GM18870 (cell line): ENCODE data around the gene GRAMD1A.
"Not testable (repeated sequence)": the region's sequence is repeated elsewhere in the genome, so short reads cannot be mapped to it uniquely, and the experiment has no call there.

Experiments used
- ATAC-seq: cut with Tn5 transposase; IDR thresholded peaks from one replicate; pipeline ENCODE4 v1.9.1; 2021; ENCODE audit warnings: moderate library complexity; ENCODE audit not compliant: unreplicated experiment

GRAMD1A gene

DNA sequence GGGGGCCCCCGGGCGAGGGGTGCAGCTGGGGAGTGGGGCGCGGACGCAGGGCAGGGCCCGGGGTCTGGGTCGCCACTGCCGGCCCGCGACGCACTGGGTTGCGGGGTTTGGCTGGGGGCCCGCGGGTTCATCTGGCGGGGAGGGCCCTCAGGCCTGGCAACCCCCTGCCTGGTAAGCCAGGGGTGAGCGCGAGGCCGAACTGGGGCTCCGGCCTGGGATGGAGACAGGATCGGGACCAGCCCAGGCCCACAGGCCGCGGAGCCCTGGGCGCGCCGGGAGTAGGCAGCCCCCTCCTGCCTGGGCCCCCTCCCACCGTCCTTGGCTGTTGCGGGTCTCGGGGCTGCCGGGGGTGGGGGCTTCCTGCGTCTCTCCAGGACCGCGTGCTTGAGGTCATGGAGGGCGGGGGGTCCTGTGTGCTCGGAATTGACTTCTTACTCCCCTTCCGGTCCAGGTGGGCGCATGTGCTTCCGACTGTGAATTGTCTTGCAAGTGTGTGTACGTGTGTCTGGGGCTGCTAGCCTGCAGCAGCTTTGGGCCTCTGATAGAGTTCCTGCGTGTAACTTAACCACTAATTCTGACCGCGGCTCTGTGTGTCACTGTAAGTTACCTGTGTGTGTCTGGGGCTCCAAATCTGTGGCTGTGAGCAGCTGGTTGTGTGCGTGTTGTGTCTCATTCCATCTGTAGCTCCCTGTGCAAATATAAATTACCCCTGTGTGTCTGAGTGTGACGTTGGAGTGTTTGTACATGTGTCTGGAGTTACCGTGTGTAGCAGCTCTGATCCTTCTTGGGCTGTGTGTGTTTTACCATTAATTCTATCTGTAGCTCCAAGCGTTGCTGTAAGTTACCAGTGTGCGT lies 751 bp downstream of the GRAMD1A start:
- no peak for ATAC-seq

- no peak for ATAC-seq
These were observed 2.0 kb downstream of the GRAMD1A start for GRCh38 chr19:35002037-35002535.

- ATAC-seq: no peak
These were observed 4.6 kb downstream of the GRAMD1A start for GRCh38 chr19:35004517-35005255.

GRCh38 chr19:35005256-35005977 lies 5.3 kb downstream of the GRAMD1A start:
- ATAC-seq: no peak

DNA sequence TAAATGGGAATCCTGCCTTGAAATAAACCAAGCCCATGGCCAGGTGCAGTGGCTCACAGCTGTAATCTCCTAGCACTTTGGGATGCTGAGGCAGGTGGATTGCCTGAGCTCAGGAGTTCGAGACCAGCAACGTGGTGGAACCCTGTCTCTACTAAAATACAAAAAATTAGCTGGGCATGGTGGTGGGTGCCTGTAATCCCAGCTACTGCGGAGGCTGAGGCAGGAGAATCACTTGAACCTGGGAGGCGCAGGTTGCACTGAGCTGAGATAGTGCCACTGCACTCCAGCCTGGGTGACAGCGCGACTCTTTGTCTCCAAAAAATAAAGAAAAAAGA lies 5.9 kb downstream of the GRAMD1A start:
- not testable (repeated sequence) for ATAC-seq

DNA sequence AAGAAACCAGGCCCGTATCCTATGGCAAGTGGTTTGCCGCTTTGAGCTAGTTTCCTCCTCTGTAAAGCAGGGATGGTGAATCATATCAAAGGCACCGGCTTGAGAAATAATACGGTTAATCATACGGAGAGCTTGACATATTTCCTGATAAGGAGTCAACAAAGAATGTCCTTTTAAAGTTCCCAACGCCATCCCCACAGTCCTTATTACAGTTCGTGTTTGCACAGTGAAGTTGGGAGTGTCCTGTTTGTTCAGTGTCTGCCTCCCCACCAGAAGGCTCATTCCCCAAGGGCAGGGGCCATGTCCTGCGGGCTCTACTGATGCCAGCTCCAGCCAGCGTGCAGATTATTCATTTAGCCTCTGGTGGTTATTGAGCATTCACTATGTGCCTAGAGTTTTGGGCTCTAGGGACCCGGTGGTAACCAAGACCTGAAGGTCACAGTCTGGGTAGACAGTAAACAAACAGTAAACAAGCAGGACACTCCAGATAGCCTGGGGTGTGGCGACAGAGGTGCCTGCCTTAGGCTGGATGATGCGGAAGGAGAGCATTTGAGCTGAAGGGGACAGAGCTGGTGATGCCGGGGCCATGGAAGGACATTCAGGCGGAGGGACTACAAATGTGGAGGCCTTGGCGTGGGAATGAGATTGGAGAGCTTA lies 6.3 kb downstream of the GRAMD1A start:
- ATAC-seq: no peak

GRCh38 chr19:35006999-35007365 lies 6.9 kb downstream of the GRAMD1A start:
- no peak for ATAC-seq

GRCh38 chr19:35007427-35007826 lies 7.3 kb downstream of the GRAMD1A start:
- not testable (repeated sequence) for ATAC-seq

DNA sequence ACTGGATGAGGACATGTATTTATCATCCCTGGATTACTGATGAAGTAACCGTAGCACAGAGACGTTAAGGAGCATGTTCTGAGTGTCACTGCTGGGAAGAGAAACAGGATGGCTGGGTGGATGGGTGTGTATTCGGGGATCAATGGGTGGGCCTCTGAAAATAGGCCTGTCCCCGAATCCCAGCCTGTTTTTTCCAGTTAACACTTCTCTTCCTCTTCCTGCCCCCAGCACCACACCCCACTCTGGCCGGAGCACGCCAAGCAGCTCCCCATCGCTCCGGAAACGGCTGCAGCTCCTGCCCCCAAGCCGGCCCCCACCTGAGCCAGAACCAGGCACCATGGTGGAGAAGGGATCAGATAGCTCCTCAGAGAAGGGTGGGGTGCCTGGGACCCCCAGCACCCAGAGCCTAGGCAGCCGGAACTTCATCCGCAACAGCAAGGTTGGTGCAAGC lies 8.8 kb downstream of the GRAMD1A start:
- ATAC-seq: no peak

- no peak for ATAC-seq
These were observed 9.6 kb downstream of the GRAMD1A start for GRCh38 chr19:35009424-35010415.

DNA sequence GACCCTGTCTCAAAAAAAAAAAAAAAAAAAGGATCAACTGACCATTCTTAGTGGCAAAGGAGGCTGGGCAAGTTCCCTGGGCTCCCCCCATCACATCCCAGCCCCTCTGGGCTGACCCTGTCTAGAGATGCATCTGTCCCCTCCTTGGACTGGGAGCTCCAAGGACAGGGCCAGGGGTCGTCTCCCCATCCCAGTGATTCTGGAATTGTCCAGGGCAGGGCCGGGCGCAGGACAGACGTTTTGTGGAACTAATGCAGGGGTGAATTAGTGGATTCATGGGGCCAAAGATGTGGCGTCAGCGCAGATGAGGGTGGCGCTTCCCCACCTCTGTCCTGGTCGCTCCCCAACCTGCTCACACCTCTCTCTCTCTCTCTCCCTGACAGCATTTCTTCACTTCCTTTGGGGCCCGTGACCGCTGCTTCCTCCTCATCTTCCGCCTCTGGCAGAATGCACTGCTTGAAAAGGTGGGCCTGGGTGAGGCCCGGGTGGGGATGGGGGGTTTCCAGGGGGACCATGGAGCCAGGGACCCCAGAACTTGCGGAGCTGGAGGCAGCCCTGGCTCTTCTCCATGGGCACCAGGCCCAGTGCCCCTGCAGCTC lies 11.1 kb downstream of the GRAMD1A start:
- no peak for ATAC-seq

DNA sequence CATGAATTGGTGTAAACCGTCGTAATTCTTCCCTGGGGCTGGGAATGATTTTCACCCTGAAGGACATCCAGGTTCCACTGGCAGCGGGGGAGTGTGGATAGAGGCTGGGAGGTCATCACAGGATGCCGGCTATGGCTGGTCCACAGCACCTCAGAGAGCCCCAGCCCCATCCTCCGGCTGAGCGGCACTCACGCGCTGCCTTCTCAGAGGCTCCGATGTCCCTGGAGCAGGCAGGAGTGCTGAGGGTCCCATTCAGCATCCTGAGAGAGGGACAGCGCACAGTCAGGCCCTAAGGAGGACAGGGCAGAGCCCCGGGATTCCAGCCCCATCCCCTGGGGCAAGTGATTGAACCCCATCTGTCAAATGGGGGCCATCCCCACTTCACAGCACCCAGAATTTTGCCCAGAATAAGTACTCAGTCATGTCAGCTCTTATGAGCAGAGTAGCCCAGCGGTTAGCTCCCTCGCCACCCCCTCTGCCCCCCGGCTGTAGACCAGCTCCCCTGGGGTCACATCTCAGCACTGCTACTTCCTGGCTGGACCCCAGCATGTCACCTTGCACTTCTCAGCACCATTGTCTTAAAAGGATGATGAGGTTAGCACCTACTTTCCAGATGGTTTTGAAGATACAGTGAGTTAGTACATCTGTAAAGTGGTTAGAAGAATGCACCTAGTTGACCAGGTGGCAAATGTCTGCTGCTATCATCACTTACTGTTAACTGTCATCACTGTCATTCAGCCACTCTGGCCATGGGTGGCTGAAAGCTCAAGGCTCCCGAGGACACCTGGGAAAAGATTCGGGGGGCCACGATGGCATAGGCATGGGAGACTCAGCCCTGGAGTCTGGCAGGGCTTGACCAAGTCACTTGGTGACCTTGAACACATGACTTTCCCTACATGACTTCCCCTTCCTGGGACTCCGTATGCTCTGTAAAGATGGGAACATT lies 11.9 kb downstream of the GRAMD1A start:
- no peak for ATAC-seq

GRCh38 chr19:35013041-35013819 lies 13.1 kb downstream of the GRAMD1A start:
- no peak for ATAC-seq

DNA sequence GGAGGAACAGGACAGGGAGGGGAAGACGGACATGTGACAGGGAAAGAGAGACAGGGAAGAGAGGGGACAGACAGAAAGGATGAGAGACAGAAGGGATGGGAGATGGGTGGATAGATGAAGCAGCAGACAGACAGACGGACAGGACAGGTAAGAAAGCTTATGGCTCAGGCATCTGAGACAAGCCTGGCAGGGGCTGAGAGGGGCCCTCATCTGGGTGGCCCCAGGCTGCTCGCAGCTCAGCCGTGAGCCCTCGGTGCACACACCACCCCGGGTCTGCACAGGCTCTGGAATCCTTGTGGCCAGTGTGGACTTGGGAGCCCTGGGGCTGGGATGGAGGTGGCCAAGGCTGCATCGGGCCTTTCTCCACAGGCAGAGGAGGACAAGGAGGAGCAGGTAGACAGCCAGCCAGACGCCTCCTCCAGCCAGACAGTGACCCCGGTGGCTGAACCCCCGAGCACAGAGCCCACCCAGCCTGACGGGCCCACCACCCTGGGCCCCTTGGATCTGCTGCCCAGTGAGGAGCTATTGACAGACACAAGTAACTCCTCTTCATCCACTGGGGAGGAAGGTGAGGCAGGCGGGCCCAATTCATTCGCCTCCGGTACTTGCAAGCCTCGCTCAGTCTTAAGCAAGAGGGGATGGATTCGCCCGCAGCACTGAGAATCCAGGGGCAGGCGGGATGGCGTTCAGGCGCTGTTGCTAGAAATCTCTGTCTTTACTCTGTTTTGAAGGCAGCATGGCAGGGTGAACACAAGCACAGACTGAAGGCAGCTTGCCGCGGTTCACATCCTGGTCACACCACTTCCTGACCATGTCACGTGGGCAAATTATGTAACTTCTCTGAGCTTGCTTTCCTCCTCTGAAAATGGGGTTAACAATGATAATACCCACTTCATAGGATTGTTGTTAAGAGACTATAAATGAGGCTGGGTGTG lies 14.0 kb downstream of the GRAMD1A start:
- ATAC-seq: no peak

DNA sequence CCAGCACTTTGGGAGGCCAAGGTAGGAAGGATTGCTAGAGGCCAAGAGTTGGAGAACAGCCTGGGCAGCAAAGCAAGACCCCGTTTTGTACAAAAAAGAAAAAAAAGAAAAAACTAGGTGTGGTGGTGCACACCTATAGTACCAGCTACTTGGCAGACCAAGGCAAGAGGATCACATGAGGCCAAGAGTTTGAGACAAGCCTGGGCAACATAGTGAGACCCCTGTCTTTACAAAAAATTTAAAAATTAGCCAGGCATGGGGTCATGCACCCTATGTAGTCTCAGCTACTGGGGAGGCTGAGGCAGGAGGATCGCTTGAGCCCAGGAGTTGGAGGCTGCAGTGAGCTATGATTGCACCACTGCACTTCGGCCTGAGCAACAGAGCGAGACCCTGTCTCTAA lies 14.7 kb downstream of the GRAMD1A start:
- not testable (repeated sequence) for ATAC-seq

DNA sequence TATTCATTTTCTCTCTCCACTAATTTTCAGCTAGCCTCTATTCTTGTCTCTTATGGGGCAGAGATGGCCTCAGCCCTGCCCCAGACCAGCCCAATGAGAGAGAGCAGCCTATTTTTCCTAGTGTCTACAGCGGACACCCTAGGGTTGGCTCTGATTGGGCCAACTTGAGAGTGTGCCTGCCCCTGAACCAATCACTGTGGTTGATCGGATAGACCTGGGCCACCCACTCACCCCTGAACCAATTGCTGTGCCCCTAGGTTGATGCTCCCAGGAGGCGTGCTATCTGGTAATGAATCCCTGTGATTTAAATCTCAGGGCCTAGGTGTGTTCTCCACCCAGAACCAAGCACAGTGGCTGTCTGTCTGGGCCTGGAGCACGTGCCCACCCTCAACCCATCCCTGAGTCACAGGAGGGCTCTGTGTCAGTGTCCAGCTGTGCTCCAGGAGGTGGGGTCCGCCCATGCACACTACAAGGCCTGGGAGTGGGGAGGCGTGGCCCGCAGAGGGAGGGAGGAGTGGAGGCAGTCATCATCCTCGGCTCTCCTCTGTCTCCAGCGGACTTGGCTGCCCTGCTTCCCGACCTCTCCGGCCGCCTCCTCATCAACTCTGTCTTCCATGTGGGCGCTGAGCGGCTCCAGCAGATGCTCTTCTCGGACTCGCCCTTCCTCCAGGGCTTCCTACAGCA lies 15.3 kb downstream of the GRAMD1A start:
- ATAC-seq: no peak
